GM21390 (cell line): ENCODE results near the gene DCDC1.

Experiments used
- ATAC-seq: cut with Tn5 transposase; IDR thresholded peaks from one replicate; pipeline ENCODE4 v1.9.1; 2021; ENCODE audit not compliant: unreplicated experiment

DCDC1 gene

DNA sequence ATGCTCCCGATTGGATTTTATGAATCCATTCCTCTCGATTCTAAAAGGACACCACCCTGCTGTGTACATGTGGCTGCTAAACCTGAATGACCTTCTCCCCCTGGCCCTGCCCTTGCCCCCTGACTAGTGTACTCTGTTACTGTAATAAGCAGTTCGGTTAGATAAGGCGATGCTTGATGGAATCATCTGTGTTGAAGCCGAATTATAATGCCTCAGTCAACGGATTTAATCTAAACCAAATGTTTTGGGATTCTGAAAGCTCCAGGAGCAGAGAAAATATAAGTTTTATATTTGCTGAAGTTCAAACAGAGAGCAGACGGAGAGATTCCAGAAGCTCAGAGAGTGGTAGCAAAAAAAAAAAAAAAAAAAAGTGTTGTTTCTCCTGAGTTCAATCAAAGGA is 508.0 kb downstream of the DCDC1 start:
- no peak for ATAC-seq

DNA sequence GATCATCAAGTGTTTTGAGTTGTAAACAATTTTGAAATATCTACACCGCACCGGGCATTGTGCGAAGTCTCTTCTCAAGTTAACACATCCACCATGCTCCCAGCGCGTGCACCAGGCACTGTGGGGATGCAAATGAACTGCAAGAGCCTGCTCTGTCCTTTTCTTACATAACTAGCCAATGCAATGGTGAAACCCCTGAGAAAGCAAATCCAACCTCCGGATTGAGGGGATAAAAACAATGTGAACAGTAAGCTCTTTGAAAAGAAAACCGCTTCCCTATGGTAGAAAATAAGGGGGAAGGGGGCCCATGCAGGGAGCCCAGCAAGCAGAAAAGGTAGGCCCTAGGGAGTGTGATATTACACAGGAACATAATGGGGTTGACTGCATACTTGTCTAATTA is 508.5 kb downstream of the DCDC1 start:
- ATAC-seq, result no peak

DNA sequence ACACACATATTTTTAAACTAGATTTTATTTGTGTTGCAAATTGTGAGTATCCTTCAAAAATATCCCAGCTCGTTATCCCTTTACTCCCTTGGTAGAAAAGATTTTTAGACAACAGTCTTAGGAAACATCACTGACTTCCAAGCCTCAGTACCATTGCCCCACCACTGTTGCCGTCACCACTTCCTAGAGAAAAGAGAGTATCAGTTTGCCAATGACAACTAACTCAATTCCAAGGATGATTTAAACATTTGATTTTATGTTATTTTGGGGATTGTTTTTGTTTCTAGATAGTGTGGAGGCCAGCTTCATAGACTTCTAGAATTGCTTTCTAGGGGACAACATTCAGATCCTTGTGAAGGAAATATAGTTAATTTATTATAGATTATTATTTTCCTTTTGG is 509.4 kb downstream of the DCDC1 start:
- no peak for ATAC-seq

GRCh38 chr11:30859669-30860068 is 509.9 kb downstream of the DCDC1 start:
- no peak for ATAC-seq

- ATAC-seq, result no peak
Observed at GRCh38 chr11:30855383-30856006, 514.0 kb downstream of the DCDC1 start.

GRCh38 chr11:30853439-30853838 is 516.1 kb downstream of the DCDC1 start:
- no peak for ATAC-seq

DNA sequence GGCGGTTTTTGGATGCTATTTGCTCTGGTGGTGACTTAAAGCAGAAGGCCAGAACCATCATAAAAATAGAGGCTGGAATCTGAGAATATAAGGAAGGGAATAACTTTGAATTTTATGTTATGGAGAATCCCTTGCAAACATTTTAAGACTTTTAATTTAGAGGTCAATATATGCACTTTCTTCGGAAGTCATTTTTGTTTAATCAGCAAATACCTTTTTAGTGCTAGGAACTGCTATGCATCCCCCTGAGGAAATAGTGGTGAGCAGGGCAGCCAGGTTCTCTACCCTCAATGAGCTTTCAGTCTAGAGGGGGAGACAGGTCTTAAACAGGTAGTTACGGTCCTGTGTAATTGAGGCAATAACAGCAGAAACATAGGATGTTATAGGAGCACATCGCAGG is 516.9 kb downstream of the DCDC1 start:
- no peak for ATAC-seq

GRCh38 chr11:30852091-30852490 is 517.4 kb downstream of the DCDC1 start:
- no peak for ATAC-seq

DNA sequence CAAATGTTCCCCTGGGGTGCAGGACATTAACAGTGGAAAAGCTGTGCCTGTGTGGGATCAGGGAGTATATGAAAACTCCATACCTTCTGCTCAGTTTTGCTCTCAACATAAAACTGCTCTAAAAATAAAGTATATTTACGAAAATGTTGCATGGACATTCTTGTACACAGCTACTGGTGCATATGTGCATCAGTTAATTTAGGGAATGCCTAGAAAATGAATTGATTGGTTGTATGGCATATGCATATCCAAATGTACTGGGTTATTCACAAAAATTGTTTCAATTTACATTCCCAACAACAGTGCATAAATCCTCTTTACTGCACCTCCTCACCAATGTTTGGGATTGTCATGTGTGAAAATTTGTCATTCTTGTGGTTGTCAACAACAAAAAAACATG is 532.3 kb downstream of the DCDC1 start:
- no peak for ATAC-seq

DNA sequence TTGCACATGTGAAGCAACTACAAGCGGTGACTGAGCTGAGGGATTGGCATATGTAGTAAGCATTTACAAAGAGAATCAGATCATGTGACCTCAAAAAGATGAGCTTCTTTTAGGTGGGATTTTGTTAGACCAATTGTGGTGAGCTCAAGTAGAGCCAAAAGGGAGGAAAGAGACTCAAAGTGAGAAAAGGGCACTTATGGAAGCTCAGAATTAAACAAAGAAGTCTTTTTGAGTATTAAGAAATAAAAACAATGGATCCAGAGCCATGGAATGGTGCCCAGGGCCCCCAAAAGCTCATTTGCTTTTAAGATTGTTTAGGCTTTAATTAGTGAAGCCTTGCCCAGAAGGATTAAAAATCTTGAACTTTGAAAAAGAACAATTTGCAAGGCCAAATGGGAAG is 536.7 kb downstream of the DCDC1 start:
- no peak for ATAC-seq

DNA sequence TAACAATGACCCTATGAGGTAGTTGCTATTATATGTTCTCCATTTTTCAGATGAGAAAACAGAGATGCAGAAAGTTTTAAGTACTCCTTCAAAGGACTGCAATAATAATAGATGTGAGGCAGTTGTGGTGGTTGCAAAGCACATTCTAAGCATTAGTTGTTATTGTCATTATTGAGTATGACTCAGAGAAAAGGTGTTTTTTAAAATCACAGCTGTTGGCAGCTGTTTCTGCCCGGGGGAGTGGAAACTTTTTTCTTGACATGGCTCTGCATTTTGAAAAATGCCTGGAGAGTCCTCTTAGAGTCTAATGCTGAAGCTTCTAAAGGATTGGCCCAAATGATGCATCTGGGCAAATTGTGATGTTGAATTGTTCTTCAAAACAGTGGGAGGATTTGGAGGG is 538.9 kb downstream of the DCDC1 start:
- ATAC-seq, result no peak

- ATAC-seq, result no peak
Observed at GRCh38 chr11:30826911-30827310, 542.6 kb downstream of the DCDC1 start.

GRCh38 chr11:30825723-30826122 is 543.8 kb downstream of the DCDC1 start:
- no peak for ATAC-seq

DNA sequence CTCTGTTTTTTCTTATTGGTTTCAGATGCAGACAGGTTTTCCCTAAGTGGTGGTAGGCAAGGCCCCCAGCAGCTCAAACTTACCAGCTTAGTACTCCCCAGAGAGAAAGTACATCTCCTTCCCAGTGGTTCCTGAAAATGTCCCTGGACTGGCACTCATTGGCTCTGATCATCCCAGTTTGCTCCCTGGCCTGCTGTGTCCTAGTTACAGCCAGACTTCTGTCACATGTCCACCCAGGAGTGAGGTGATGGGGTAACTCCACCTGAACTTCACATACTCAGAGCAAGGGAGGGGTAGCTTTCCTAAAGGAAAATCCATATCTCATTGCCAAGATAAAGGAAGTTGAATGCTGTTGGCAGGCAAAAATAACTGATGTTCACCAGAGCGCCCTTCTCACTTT is 546.4 kb downstream of the DCDC1 start:
- ATAC-seq, result no peak

DNA sequence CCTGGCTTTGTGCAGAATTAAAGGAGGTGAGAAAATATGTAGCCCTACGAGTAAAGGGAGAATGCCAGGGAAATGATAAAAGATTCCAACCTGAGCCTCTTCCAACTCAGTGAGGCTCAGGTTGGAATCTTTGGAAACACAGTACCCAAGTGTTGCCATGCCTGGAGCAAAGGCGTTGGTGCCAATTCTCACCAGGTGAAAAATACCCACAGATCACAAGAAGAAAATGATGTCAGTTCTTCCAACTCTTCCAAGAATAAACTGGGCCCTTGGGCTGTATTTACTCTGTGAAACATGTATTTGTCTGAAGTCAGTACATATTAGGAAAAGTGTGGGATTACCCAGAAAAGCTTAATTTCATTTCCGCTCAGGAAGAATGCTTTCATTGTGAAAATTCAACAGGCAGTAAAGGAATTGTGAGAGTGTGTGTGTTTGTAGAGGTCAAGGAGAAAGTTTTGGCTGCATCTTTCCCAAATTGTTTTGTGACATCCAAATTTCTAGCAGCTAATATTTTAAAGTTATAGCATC is 548.0 kb downstream of the DCDC1 start:
- ATAC-seq, result no peak

- ATAC-seq, result no peak
Observed at GRCh38 chr11:30818721-30819120, 550.8 kb downstream of the DCDC1 start.

- ATAC-seq, result no peak
Observed at GRCh38 chr11:30816959-30817880, 552.3 kb downstream of the DCDC1 start.

DNA sequence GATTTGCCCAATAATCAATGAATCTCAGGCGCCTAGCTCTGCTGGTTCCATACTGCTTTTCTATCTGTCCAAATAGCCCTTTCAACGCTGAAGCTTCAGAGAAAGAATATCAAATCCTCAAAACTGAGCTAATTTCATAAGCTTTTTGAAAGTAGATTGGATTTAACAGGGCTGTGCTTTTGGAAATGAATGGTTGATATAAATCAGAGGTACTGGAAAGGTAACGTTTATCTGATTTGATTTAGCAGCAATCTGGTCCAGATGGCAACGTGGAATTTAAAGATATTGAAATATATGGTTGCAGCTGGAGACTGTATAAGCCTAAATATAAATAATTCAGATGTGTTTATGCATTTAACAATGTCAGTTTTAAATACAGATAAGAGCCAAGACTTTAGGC is 553.9 kb downstream of the DCDC1 start:
- ATAC-seq, result no peak

GRCh38 chr11:30814737-30815136 is 554.8 kb downstream of the DCDC1 start:
- ATAC-seq, result no peak
